Activated gamma-delta T cell treated with Interleukin-2 at 50 U/mL for 16 hours (primary cell): ENCODE results near the gene MOB3B.

Experiments
- DNase-seq: peaks from one replicate; pipeline ENCODE4 v3.0.0-alpha.2; 2020

The MOB3B gene

GRCh38 chr9:27356446-27356845 is 173.2 kb downstream of the MOB3B start:
- no peak for DNase-seq

- no peak for DNase-seq
Measured at GRCh38 chr9:27355166-27355565, 174.4 kb downstream of the MOB3B start.

GRCh38 chr9:27353474-27354229 is 176.0 kb downstream of the MOB3B start:
- DNase-seq: no peak

- DNase-seq: no peak
Measured at GRCh38 chr9:27353166-27353473, 176.5 kb downstream of the MOB3B start.

- no peak for DNase-seq
Measured at GRCh38 chr9:27352457-27353165, 177.0 kb downstream of the MOB3B start.

GRCh38 chr9:27351438-27351837 is 178.2 kb downstream of the MOB3B start:
- no peak for DNase-seq

- no peak for DNase-seq
Measured at GRCh38 chr9:27350382-27350976, 179.1 kb downstream of the MOB3B start.

- no peak for DNase-seq
Measured at GRCh38 chr9:27349698-27350080, 179.9 kb downstream of the MOB3B start.

- DNase-seq: no peak
Measured at GRCh38 chr9:27348785-27349697, 180.6 kb downstream of the MOB3B start.

- no peak for DNase-seq
Measured at GRCh38 chr9:27347889-27348288, 181.7 kb downstream of the MOB3B start.

- no peak for DNase-seq
Measured at GRCh38 chr9:27344776-27345175, 184.8 kb downstream of the MOB3B start.

GRCh38 chr9:27341545-27342294 is 187.9 kb downstream of the MOB3B start:
- no peak for DNase-seq

- no peak for DNase-seq
Measured at GRCh38 chr9:27340961-27341511, 188.6 kb downstream of the MOB3B start.

- DNase-seq: no peak
Measured at GRCh38 chr9:27340285-27340674, 189.3 kb downstream of the MOB3B start.

- no peak for DNase-seq
Measured at GRCh38 chr9:27339661-27340284, 189.8 kb downstream of the MOB3B start.

GRCh38 chr9:27338527-27338903 is 191.1 kb downstream of the MOB3B start:
- DNase-seq: no peak

GRCh38 chr9:27337833-27338526 is 191.6 kb downstream of the MOB3B start:
- DNase-seq: no peak

GRCh38 chr9:27337236-27337635 is 192.4 kb downstream of the MOB3B start:
- no peak for DNase-seq

GRCh38 chr9:27336829-27337228 is 192.8 kb downstream of the MOB3B start:
- no peak for DNase-seq

GRCh38 chr9:27336126-27336525 is 193.5 kb downstream of the MOB3B start:
- DNase-seq: no peak

- DNase-seq: no peak
Measured at GRCh38 chr9:27335075-27335474, 194.5 kb downstream of the MOB3B start.
